Measurements from ENCODE around the gene USP2.

The USP2 gene, protein sequence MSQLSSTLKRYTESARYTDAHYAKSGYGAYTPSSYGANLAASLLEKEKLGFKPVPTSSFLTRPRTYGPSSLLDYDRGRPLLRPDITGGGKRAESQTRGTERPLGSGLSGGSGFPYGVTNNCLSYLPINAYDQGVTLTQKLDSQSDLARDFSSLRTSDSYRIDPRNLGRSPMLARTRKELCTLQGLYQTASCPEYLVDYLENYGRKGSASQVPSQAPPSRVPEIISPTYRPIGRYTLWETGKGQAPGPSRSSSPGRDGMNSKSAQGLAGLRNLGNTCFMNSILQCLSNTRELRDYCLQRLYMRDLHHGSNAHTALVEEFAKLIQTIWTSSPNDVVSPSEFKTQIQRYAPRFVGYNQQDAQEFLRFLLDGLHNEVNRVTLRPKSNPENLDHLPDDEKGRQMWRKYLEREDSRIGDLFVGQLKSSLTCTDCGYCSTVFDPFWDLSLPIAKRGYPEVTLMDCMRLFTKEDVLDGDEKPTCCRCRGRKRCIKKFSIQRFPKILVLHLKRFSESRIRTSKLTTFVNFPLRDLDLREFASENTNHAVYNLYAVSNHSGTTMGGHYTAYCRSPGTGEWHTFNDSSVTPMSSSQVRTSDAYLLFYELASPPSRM

DNA sequence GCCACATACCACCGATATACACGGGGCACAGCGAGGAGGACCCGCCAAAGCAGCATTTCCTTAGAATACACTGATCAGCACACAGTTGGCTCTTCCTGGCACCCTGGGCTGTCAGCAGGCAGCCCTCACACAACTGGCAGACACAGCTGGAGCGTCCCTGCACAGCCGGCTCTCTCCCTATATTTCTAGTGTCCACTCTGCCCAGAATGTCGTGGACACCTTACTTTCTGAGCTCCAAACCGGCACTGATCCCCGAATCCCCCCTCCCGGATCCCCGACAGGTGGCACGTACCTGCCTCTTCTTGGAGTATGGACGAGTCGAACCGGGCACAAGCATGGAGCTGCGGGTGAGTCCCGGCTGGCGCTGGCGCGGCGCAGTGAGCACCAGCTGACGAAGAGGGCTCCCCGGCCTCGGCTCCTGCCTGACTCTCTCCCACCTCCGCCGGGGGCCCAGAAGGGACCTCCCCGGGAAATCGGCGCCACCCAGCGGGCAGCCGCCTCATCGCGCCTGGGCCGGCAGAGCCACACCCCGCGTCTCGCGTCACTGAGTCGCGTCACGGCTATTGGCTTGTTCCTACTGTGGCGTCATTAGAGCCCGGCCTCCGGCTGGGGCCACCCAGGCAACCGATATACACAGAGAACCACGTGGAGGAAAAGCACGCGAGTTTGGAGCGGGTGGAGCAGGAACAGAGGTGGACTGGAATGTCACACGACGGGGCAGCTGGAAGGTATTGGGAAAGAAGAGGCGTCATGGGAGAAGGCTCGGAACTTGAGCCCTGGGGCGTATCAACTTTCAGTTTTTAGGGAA lies at the start of gene USP2:
USP2 (minus strand) TSS at position 510 of the 808 bp plus-strand sequence. CDS start 8,210 bp downstream, outside the sequence.
- DNase-seq (ENCODE audit: low read depth in 2 of 2), result peak; percentile 94

- no peak for DNase-seq (ENCODE audit: low read depth in 2 of 2)
Measured at GRCh38 chr11:119427279-119427678, 45.8 kb upstream of the USP2 start.

DNA sequence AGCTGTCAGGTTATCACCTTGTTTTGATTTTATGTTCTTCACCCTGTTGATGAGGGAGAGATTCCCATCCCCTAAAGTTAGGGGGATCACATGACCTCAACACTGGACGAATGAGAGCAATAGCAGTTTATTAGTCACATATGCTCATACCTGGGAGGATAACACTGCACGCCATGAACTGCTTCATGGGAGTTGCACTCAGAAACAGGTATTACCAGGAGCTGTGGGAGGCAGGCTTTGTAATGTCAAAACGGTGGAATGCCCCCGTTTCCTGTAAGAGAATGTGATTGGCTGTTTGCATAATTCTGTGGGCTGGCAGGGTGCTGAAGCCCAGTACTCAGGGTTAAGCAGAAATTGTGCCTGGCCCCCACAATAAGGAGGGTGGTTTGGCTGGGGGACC lies 44.7 kb upstream of the USP2 start:
- no peak for DNase-seq (ENCODE audit: low read depth in 2 of 2)

- no peak for DNase-seq (ENCODE audit: low read depth in 2 of 2)
Measured at GRCh38 chr11:119424775-119425174, 43.3 kb upstream of the USP2 start.

GRCh38 chr11:119424276-119424675 lies 42.8 kb upstream of the USP2 start:
- DNase-seq (ENCODE audit: low read depth in 2 of 2), result no peak

GRCh38 chr11:119423509-119424254 lies 42.2 kb upstream of the USP2 start:
- DNase-seq (ENCODE audit: low read depth in 2 of 2), result no peak

DNA sequence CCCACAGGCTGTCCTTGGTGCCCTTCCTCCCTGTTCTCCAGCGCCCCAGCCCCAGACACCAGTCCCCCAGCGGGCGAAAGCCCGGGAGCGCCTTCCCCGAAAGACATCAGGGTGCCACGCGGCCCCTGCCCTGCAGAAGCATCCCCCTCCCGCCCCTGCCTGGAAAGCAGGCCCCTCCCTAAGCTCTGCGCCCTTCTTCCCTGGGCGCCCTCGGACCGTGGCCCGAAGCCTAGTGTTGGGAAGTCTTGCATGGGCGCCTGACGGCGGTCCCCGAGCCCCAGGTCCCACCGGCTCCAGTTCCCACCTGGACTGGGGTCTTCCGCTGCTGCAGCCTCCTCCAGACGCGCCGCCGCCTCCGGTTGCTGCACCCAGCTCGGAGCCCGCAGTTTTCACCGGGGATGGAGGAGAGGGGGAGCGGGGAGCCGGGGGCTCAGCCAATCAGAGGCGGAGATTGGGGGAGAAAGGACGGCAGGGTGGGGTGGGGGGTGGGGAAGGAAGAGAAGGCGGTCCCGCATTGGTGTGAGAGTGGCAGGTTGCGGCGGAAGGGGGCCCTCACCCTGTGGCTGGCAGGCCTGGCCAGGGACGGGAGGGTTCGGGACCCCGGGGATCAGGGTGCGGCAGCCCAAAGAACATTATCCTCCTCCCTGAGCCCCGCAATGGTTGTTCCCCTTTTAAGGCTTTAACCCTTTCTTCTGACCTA lies 41.5 kb upstream of the USP2 start, which contains the start of gene THY1:
THY1 (minus strand) TSS at position 364 of the 700 bp plus-strand sequence. CDS start 2,267 bp downstream, outside the sequence.
- DNase-seq (ENCODE audit: low read depth in 2 of 2), result no peak

GRCh38 chr11:119421941-119422808 lies 40.7 kb upstream of the USP2 start:
- no peak for DNase-seq (ENCODE audit: low read depth in 2 of 2)

DNA sequence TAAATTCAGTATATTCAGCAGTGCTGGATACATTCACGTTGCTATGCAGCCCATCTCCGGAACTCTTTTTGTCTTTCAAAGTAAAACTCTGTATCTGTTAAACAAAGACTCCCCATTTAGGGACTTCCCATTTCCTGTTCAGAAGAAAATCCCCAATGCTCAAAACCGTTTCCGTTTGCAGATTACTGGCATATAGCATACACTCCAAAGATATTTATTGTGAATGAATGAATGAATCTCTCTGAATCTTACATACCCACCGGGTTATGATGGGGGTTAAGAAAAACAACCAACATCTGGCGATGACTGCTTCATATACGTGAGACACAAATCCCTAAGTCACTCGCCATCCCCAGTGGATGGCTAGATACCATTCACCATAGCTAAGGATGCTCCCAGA lies 39.9 kb upstream of the USP2 start:
- no peak for DNase-seq (ENCODE audit: low read depth in 2 of 2)

- no peak for DNase-seq (ENCODE audit: low read depth in 2 of 2)
Measured at GRCh38 chr11:119420631-119421030, 39.1 kb upstream of the USP2 start.

- DNase-seq (ENCODE audit: low read depth in 2 of 2), result no peak
Measured at GRCh38 chr11:119419834-119420492, 38.5 kb upstream of the USP2 start.

DNA sequence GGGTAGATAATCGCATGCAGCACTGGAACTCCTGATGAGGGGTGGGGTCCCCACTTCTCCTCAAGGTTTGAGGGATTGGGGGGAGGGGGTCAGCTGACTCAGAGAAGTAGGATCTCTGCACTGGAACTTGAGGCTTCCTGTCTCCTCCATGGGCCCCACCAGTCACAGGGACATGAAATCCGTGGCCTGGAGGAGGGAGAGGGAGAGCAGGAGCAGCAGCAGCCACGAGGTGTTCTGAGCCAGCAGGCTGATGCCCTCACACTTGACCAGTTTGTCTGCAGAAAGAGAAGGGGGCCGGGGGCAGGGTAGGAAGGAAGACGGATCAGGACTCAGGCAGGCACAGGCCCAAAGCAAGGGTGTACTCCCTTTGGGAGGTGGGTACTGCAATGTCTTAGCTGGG lies 37.8 kb upstream of the USP2 start:
- no peak for DNase-seq (ENCODE audit: low read depth in 2 of 2)

DNA sequence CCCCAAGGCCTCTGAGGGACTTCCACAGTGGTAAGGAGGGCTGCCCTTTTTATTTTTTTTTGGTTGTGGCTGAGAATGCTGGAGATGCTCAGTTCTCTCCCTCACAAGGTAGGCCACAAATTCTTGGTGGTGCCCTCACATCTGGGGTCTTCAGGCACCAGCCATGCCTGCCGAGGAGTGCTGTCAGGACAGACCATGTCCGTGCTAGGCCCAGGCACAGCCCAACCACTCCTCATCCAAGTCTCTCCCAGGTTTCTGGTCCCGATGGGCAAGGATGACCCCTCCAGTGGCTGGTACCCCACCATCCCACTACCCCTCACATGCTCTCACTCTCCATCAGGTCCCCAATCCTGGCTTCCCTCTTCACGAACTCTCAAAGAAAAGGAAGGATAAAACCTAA lies 37.3 kb upstream of the USP2 start:
- DNase-seq (ENCODE audit: low read depth in 2 of 2), result no peak

DNA sequence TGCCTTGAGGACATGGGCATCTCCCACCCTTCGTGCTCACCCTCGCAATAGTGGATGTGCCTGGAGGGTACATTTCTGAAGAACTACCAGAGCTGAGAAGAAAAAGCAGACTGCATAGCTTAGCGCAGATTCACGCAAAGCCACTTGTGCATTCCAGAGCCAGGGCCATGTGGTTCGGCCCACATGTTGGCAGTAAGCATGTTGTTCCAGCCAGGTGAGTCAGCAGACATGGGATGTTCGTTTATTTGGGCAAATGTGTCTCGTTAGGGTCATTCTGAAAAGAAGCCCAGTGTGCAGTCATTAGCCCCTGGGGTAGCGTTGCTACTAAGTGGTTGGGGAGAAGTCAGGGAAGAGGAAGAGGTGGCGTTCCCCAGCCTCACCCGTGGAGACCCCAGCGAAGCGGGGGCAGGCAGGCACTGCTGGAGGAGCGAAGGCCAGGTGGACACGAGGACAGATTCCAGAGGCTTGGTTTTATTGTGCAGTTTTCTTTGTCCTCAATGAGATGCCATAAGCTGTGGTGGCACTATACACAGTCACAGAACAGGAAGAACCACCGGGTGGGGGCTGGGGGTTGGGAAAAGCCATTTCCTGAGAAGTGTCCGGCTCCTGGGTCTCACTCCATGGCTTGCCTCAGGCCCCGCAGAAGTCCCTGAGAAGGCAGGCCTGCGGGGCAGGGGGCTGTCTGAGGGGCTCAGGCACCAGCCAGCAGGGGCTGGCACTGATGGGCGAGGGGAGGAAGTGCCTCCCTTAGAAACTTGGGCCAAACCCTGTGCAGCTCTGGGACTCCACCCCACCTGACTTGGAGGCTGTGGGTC lies 36.4 kb upstream of the USP2 start:
- no peak for DNase-seq (ENCODE audit: low read depth in 2 of 2)

GRCh38 chr11:119416606-119417580 lies 35.4 kb upstream of the USP2 start:
- no peak for DNase-seq (ENCODE audit: low read depth in 2 of 2)

DNA sequence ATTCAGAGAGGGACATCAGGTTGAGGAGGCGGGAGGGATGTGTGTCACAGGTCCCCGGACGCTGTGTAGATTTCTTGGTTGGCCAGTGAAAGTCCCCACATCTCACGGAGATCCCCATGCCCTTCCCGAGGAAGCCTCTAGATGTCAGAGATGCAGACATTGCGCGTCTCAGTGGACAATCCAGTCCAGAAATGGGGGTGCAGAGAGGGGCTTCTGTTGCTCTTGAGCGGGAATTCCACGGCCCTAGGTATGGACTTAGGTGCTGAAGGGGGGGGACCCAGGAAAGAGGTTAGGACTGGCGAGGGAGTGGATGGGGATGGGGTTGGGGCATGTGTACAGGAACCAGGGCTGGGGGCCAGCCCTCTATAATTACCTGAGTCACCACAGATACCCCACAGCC lies 34.5 kb upstream of the USP2 start:
- DNase-seq (ENCODE audit: low read depth in 2 of 2), result no peak

- no peak for DNase-seq (ENCODE audit: low read depth in 2 of 2)
Measured at GRCh38 chr11:119415517-119415916, 34.0 kb upstream of the USP2 start.
